ENCODE data around the gene CCR3. TPM values are rescaled to one million over a fixed set of nuclear protein-coding genes. Genes with fewer than 3 reads are reported as not detected.

Gene CCR3
- total RNA-seq (1 to 10 TPM in 1 of 5 donors, under 1 TPM in 2, not detected in 2; 0.33 to 1.2 (median 0.55) TPM), total RNA-seq (0 to 1.5 (median 0.18) reads per million in 29 experiments)
- 0.44 TPM for total RNA-seq (2013)

- Mint-ChIP-seq H3K9me3 (no peaks in the 10 kb centered on the region), H3K27me3 (peaks cover 0 to 4% of the 10 kb centered on the region in 2 donors), H3K4me3 (no peak within 1 kb of the TSS), H3K27ac (no peak within 1 kb of the TSS), H3K36me3 (no peaks in the 10 kb centered on the region), H3K4me1 (peaks cover 4 to 9% (median 5%) of the 10 kb centered on the region in 3 donors)
- Histone ChIP-seq H3K27me3 (replicated peaks in 1 of 2; ENCODE audit: control insufficient read depth in 2 of 2, extremely low read depth in 1 of 2, insufficient read depth in 2 of 2, low read length in 1 of 2) (no peaks in the 10 kb centered on the region), H3K27ac (ENCODE audit: low read length) (no peak within 1 kb of the TSS), H3K9me3 (no peaks in the 10 kb centered on the region), H3K4me3 (ENCODE audit: control insufficient read depth in 1 of 2, extremely low read depth in 1 of 2, low read length in 1 of 2) (no peak within 1 kb of the TSS), H3K4me1 (ENCODE audit: control insufficient read depth in 1 of 2, extremely low read depth in 1 of 2, insufficient read depth in 2 of 2, low read length in 2 of 2) (no peaks in the 10 kb centered on the region), H3K36me3 (ENCODE audit: control insufficient read depth in 2 of 2, extremely low read depth in 1 of 2, insufficient read depth in 1 of 2, low read length in 1 of 2) (no peaks in the 10 kb centered on the region)
- 68% methylated on average over 2 of the region's 4 CpGs for WGBS (ENCODE audit: insufficient coverage)
- POLR2A ChIA-PET, result no interaction called here
- no peak for DNase-seq
- CTCF ChIA-PET, result no interaction called here
- no peak for ATAC-seq (replicated peaks in 1 of 4)
These were observed at the start of gene CCR3 for GRCh38 chr3:46242120-46242519. TSS of gene CCR3 (plus strand) at chr3:46242460. CDS start at chr3:46265159, 22,699 bp downstream.

GRCh38 chr3:46192939-46193338 lies 49.3 kb upstream of the CCR3 start:
- no CpG with 5 or more reads among the region's 5 CpGs for WGBS (ENCODE audit: insufficient coverage)
- peaks cover 0 to 4% (median 0%) of the 10 kb centered on the region in 3 donors for H3K4me1 Mint-ChIP-seq
- no peak overlapping the region for H3K4me3 Mint-ChIP-seq
- peaks cover 7% of the 10 kb centered on the region for H3K9me3 ChIP-seq
- CTCF ChIA-PET, result no interaction called here
- H3K9me3 Mint-ChIP-seq, result peaks cover 5 to 33% (median 19%) of the 10 kb centered on the region in 3 donors
- no peaks in the 10 kb centered on the region for H3K36me3 ChIP-seq (ENCODE audit: control insufficient read depth in 2 of 2, extremely low read depth in 1 of 2, insufficient read depth in 1 of 2, low read length in 1 of 2)
- DNase-seq (no peak), ATAC-seq (replicated peaks in 1 of 4) (no peak)
- no peak overlapping the region for H3K27ac Mint-ChIP-seq
- H3K27me3 Mint-ChIP-seq, result peaks cover 4 to 15% of the 10 kb centered on the region in 2 donors
- POLR2A ChIA-PET, result interaction anchor here in 1 of 2 donors (0.6 kb wide), 1 partner anchor 1299 kb away, joined by 4 read pairs; no protein-coding TSS in a partner anchor
- peaks cover 4% of the 10 kb centered on the region for H3K36me3 Mint-ChIP-seq
- H3K4me3 ChIP-seq (ENCODE audit: control insufficient read depth in 1 of 2, extremely low read depth in 1 of 2, low read length in 1 of 2), result no peak overlapping the region
- H3K4me1 ChIP-seq (ENCODE audit: control insufficient read depth in 1 of 2, extremely low read depth in 1 of 2, insufficient read depth in 2 of 2, low read length in 2 of 2), result no peaks in the 10 kb centered on the region
- H3K27ac ChIP-seq (ENCODE audit: low read length), result no peak overlapping the region
- peaks cover 0 to 6% of the 10 kb centered on the region in 2 experiments for H3K27me3 ChIP-seq (replicated peaks in 1 of 2; ENCODE audit: control insufficient read depth in 2 of 2, extremely low read depth in 1 of 2, insufficient read depth in 2 of 2, low read length in 1 of 2)

- ChIA-PET CTCF (no interaction called here), POLR2A (no interaction called here)
- DNase-seq (no peak), ATAC-seq (replicated peaks in 1 of 4) (no peak)
- Mint-ChIP-seq H3K9me3 (peaks cover 5 to 33% (median 19%) of the 10 kb centered on the region in 3 donors), H3K27ac (no peak overlapping the region), H3K27me3 (peaks cover 4 to 15% of the 10 kb centered on the region in 2 donors), H3K36me3 (peaks cover 4% of the 10 kb centered on the region), H3K4me3 (no peak overlapping the region), H3K4me1 (no peaks in the 10 kb centered on the region)
- WGBS (ENCODE audit: insufficient coverage), result 71% methylated on average over 1 of the region's 1 CpG
- Histone ChIP-seq H3K4me3 (ENCODE audit: control insufficient read depth in 1 of 2, extremely low read depth in 1 of 2, low read length in 1 of 2) (no peak overlapping the region), H3K4me1 (ENCODE audit: control insufficient read depth in 1 of 2, extremely low read depth in 1 of 2, insufficient read depth in 2 of 2, low read length in 2 of 2) (no peaks in the 10 kb centered on the region), H3K27ac (ENCODE audit: low read length) (no peak overlapping the region), H3K9me3 (peaks cover 7% of the 10 kb centered on the region), H3K27me3 (replicated peaks in 1 of 2; ENCODE audit: control insufficient read depth in 2 of 2, extremely low read depth in 1 of 2, insufficient read depth in 2 of 2, low read length in 1 of 2) (peaks cover 0 to 6% of the 10 kb centered on the region in 2 experiments), H3K36me3 (ENCODE audit: control insufficient read depth in 2 of 2, extremely low read depth in 1 of 2, insufficient read depth in 1 of 2, low read length in 1 of 2) (no peaks in the 10 kb centered on the region)
These were observed 48.8 kb upstream of the CCR3 start for GRCh38 chr3:46193436-46193835.

GRCh38 chr3:46194868-46195553 lies 47.2 kb upstream of the CCR3 start:
- Mint-ChIP-seq H3K27ac (no peak overlapping the region), H3K36me3 (peaks cover 4% of the 10 kb centered on the region), H3K9me3 (peaks cover 5 to 33% (median 19%) of the 10 kb centered on the region in 3 donors), H3K27me3 (peaks cover 4 to 15% of the 10 kb centered on the region in 2 donors), H3K4me1 (no peaks in the 10 kb centered on the region), H3K4me3 (no peak overlapping the region)
- DNase-seq (no peak), ATAC-seq (replicated peaks in 1 of 4) (no peak)
- WGBS (ENCODE audit: insufficient coverage), result no CpG with 5 or more reads among the region's 4 CpGs
- ChIA-PET POLR2A (no interaction called here), CTCF (no interaction called here)
- peaks cover 7% of the 10 kb centered on the region for H3K9me3 ChIP-seq
- no peak overlapping the region for H3K4me3 ChIP-seq (ENCODE audit: control insufficient read depth in 1 of 2, extremely low read depth in 1 of 2, low read length in 1 of 2)
- no peaks in the 10 kb centered on the region for H3K4me1 ChIP-seq (ENCODE audit: control insufficient read depth in 1 of 2, extremely low read depth in 1 of 2, insufficient read depth in 2 of 2, low read length in 2 of 2)
- peaks cover 0 to 3% of the 10 kb centered on the region in 2 experiments for H3K27me3 ChIP-seq (replicated peaks in 1 of 2; ENCODE audit: control insufficient read depth in 2 of 2, extremely low read depth in 1 of 2, insufficient read depth in 2 of 2, low read length in 1 of 2)
- H3K27ac ChIP-seq (ENCODE audit: low read length), result no peak overlapping the region
- H3K36me3 ChIP-seq (ENCODE audit: control insufficient read depth in 2 of 2, extremely low read depth in 1 of 2, insufficient read depth in 1 of 2, low read length in 1 of 2), result no peaks in the 10 kb centered on the region

GRCh38 chr3:46196261-46196957 lies 45.9 kb upstream of the CCR3 start:
- ChIA-PET CTCF (interaction anchor here in 1 of 2 donors (1.2 kb wide), 1 partner anchor 12 kb away, joined by 5 read pairs; the partner anchor contains the start of gene CCR1), POLR2A (no interaction called here)
- Histone ChIP-seq H3K27ac (ENCODE audit: low read length) (no peak overlapping the region), H3K9me3 (peaks cover 7% of the 10 kb centered on the region), H3K27me3 (replicated peaks in 1 of 2; ENCODE audit: control insufficient read depth in 2 of 2, extremely low read depth in 1 of 2, insufficient read depth in 2 of 2, low read length in 1 of 2) (peaks cover 0 to 3% of the 10 kb centered on the region in 2 experiments), H3K36me3 (ENCODE audit: control insufficient read depth in 2 of 2, extremely low read depth in 1 of 2, insufficient read depth in 1 of 2, low read length in 1 of 2) (no peaks in the 10 kb centered on the region), H3K4me1 (ENCODE audit: control insufficient read depth in 1 of 2, extremely low read depth in 1 of 2, insufficient read depth in 2 of 2, low read length in 2 of 2) (no peaks in the 10 kb centered on the region), H3K4me3 (ENCODE audit: control insufficient read depth in 1 of 2, extremely low read depth in 1 of 2, low read length in 1 of 2) (no peak overlapping the region)
- peaks cover 3 to 10% of the 10 kb centered on the region in 2 donors for H3K27me3 Mint-ChIP-seq
- H3K36me3 Mint-ChIP-seq, result peaks cover 4% of the 10 kb centered on the region
- ATAC-seq (replicated peaks in 1 of 4), result no peak
- DNase-seq, result no peak
- no peak overlapping the region for H3K4me3 Mint-ChIP-seq
- no peak overlapping the region for H3K27ac Mint-ChIP-seq
- no CpG with 5 or more reads among the region's 7 CpGs for WGBS (ENCODE audit: insufficient coverage)
- no peaks in the 10 kb centered on the region for H3K4me1 Mint-ChIP-seq
- H3K9me3 Mint-ChIP-seq, result peaks cover 5 to 33% (median 19%) of the 10 kb centered on the region in 3 donors

GRCh38 chr3:46200211-46200610 lies 42.0 kb upstream of the CCR3 start:
- H3K4me3 Mint-ChIP-seq, result no peak overlapping the region
- Histone ChIP-seq H3K4me1 (ENCODE audit: control insufficient read depth in 1 of 2, extremely low read depth in 1 of 2, insufficient read depth in 2 of 2, low read length in 2 of 2) (peaks cover 0 to 5% of the 10 kb centered on the region in 2 experiments), H3K27ac (ENCODE audit: low read length) (no peak overlapping the region), H3K27me3 (replicated peaks in 1 of 2; ENCODE audit: control insufficient read depth in 2 of 2, extremely low read depth in 1 of 2, insufficient read depth in 2 of 2, low read length in 1 of 2) (no peaks in the 10 kb centered on the region), H3K36me3 (ENCODE audit: control insufficient read depth in 2 of 2, extremely low read depth in 1 of 2, insufficient read depth in 1 of 2, low read length in 1 of 2) (no peaks in the 10 kb centered on the region), H3K9me3 (peaks cover 2% of the 10 kb centered on the region), H3K4me3 (ENCODE audit: control insufficient read depth in 1 of 2, extremely low read depth in 1 of 2, low read length in 1 of 2) (no peak overlapping the region)
- peaks cover 0 to 4% (median 0%) of the 10 kb centered on the region in 3 donors for H3K4me1 Mint-ChIP-seq
- peaks cover 0 to 7% (median 2%) of the 10 kb centered on the region in 3 donors for H3K9me3 Mint-ChIP-seq
- ChIA-PET POLR2A (no interaction called here), CTCF (no interaction called here)
- ATAC-seq (replicated peaks in 1 of 4) (no peak), DNase-seq (no peak)
- H3K27me3 Mint-ChIP-seq, result no peaks in the 10 kb centered on the region
- no peak overlapping the region for H3K27ac Mint-ChIP-seq
- 100% methylated on average over 2 of the region's 5 CpGs for WGBS (ENCODE audit: insufficient coverage)
- H3K36me3 Mint-ChIP-seq, result no peaks in the 10 kb centered on the region
